ENCODE results near the gene MTHFD2L.
"Not testable (repeated sequence)": the region's sequence is repeated elsewhere in the genome, so short reads cannot be mapped to it uniquely, and the experiment has no call there.

The MTHFD2L gene

GRCh38 chr4:74188912-74189311 is 31.0 kb downstream of the MTHFD2L start:
- DNase-seq: no peak

DNA sequence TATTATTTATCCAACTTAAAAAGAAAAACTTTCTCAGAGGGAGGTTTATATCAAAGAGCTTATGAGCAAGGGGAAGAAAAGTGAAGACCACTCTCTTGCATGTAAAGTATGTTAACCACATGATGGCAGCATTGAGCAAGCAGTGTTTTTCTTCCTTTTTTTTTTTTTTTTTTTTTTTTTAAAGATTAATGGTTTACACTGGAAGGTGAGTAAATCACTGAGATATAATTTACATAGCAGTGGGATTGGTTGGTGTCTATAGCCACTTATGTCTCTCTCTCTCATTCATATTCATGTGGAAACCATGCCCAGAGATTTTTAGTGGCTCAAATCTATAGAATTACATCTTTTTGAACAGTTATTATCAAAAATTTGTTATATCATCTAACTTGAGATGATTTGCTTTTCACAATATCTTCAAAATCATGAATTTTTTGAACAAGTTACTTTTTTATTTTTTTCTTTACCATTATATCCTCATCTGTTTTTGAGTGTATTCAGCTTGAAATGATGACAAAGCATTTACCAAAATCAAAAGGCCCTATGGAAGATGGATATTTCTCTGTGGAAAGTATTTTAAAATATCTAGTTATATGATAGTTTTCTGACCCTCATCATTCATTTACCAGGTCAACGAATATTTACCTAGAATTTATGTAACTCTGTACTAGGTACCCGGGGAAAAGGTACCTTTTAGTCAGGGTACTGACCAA is 31.6 kb downstream of the MTHFD2L start:
- peak in 1 of 51 donors; percentile 10 for DNase-seq

GRCh38 chr4:74190332-74190731 is 32.4 kb downstream of the MTHFD2L start:
- no peak for DNase-seq

DNA sequence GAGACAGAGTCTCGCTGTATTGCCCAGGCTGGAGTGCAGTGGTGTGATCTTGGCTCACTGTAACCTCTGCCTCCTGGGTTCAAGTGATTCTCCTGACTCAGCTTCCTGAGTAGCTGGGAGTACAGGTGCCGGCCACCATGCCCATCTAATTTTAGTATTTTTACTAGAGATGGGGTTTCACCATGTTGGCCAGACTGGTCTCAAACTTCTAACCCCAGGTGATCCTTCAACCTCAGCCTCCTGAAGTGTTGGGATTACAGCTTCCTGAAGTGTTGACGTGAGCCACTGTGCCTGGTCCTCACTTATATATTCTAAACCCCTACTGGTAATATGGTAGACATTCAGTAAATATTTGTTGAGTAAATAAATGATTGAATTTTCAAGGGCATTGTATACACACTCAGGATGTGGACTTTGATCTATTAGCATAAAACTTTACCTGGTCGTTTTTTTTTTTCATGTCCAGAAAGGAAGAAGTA is 33.0 kb downstream of the MTHFD2L start:
- no peak for DNase-seq

GRCh38 chr4:74197080-74197479 is 39.2 kb downstream of the MTHFD2L start:
- DNase-seq: no peak

DNA sequence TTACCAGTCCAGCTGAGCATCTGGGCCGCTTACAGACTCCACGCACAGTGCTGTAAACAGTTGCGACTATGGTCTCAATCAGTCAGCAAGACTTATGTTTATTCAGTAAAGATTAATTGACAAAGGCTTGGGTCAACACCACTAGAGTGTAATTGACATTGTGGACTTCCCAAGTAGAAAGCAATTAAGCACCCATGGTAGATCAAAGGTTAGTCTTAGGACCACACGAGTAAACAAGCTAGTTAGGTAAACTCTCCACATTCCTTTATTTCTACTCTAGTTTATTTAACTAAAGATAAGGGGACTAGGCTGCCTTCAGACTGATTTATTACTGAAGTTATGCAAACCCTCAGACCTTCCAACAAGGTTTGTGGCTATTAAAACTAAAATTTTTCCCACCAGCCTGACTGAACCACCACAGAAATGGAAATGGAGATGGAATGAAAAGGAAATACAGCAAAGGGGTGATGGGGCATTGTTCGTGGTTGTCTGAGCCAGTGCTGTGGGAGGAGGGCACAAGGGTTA is 44.2 kb downstream of the MTHFD2L start:
- no peak for DNase-seq

DNA sequence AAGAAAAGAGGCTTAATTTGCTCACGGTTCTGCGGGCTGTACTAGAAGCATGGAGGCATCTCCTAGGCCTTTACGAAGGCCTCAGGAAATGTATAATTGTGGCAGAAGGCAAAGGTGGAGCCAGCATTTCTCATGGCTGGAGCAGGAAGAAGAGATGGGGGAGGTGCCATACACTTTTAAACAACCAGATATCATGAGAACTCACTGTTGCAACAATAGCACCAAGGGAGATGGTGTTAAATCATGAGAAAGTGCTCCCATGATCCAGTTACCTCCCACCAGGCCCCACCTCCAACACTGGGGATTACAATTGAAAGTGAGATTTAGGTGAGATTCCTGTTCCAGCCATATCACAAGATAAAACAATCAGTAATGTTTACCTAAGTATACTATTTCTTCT is 45.5 kb downstream of the MTHFD2L start:
- DNase-seq: no peak

DNA sequence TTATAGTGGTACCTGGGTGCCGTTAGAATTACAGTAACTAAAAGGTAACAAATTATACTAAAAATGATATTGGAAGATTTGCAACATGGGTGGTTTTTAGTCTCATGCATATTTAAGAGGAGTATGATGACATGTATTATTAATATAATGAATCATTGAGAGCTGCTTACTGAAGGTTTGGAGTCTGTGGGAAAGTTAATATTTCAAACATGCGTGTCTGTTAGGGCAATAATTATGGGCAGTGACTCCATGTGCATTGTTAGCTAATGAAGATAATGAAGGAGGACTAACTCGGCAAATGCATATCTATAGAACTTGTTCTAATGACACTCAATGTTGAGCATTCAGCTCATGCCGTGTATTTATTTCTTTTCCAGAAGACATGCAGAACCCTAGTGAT is 47.1 kb downstream of the MTHFD2L start:
- DNase-seq: no peak

- DNase-seq: no peak
Observed at GRCh38 chr4:74205559-74205958, 47.6 kb downstream of the MTHFD2L start.

- no peak for DNase-seq
Observed at GRCh38 chr4:74206088-74206825, 48.3 kb downstream of the MTHFD2L start.

DNA sequence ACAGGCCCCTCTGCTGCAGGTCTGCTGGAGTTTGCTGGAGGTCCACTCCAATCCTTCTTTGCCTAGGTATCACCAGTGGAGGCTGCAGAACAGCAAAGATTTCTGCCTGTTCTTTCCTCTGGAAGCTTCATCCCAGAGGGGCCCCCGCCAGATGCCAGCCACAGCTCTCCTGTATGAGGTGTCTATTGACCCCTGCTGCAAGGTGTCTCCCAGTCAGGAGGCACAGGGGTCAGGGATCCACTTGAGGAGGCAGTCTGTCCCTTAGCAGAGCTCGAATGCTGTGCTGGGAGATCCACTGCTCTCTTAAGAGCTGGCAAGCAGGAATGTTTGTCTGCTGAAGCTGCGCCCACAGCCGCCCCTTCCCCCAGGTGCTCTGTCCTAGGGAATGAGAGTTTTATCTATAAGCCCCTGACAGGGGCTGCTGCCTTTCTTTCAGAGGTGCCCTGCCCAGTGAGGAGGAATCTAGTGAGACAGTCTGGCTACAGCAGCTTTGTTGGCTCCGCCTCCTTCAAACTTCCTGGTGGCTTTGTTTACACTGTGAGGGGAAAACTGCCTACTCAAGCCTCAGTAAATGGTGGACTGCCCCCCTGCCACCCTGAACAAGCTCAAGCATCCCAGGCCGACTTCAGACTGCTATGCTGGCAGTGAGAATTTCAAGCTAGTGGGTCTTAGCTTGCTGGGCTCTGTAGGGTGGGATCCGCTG is 56.7 kb downstream of the MTHFD2L start:
- not testable (repeated sequence) for DNase-seq

- DNase-seq: not testable (repeated sequence)
Observed at GRCh38 chr4:74215236-74215635, 57.3 kb downstream of the MTHFD2L start.

DNA sequence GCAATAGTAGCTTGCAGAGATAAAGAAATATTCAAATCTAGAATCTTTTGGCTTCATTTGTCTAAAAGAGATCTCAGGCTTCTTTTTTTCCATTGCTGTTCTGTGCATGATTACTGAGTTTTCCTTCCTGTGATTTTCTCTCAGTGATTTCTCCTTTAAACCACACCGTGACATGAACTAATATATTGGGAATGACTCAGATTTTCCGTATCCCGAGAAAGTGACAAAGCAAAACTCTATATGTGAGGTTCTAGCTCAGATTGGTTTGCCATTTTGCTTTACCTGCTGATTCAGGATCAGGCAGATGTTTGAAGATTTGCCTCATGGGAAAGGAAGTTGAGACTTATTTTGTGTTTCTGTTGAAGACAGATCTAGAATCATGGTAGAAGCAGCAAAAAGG is 59.4 kb downstream of the MTHFD2L start:
- no peak for DNase-seq

GRCh38 chr4:74218201-74218600 is 60.3 kb downstream of the MTHFD2L start:
- no peak for DNase-seq

DNA sequence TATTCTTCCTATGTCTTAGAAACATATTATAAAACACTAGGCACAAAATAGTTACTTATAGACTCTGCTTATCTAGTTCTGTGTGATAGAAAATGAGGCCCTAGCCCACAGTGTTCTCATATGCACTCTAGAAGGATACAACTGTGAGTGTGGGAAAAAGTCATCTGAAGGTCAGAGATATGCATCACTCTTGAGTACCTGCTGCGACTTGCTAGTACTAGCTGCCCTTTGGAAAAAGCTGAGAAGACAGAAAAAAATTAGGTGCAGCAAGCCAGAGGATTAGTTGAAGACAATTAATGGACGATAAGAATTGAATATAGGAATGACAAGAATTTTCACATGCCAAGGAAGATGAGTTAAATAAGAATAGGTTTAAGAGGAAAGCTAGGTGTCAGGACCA is 61.3 kb downstream of the MTHFD2L start:
- no peak for DNase-seq

DNA sequence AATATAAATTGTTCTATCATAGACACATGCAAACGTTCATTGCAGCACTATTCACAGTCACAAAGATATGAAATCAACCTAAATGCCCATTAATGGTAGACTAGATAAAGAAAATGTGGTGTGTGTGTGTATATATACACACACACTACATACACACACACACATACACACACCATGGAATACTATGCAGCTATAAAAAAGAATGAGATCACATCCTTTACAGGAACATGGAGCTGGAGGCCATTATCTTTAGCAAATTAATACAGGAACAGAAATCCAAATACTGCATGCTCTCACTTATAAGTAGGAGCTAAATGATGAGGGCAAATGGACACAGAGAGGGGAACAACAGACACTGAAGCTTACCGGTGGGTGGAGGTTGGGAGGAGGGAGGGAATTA is 65.2 kb downstream of the MTHFD2L start:
- no peak for DNase-seq

GRCh38 chr4:74223801-74224200 is 65.9 kb downstream of the MTHFD2L start:
- no peak for DNase-seq

- peak in 28 of 51 donors; percentile 1 to 61 (median 18) for DNase-seq
Observed at GRCh38 chr4:74228691-74229640, 71.0 kb downstream of the MTHFD2L start.

DNA sequence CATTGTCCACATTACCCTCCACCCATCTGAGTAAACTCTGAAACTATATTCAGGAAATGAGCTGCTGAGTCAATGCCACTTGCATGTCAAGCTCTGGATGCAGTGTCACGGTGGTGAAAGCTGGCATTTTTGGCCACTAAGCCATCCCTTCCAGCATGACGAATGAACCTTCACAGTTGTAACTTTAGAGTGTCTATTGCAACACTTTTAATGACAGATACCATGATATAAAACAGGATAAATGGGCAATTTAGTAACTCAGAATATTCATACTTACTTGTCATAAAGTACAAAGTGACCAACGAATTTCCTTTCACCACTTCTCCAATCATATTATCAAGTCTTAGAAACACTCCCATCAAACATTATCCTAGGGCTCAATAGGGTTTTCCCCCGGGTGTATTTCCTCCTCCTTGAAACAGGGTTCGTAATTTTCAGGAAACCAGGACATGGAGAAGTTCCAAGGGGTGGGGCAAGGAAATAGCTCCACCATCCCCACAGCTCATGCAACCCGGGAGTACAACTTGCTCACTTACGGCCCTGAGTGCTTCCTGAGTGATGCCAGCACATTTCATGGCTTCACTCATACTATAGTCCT is 73.1 kb downstream of the MTHFD2L start:
- no peak for DNase-seq

GRCh38 chr4:74235135-74235534 is 77.2 kb downstream of the MTHFD2L start:
- DNase-seq: no peak

Data from hypothalamus (tissue), 51 donors.